Mesenteric fat pad (tissue), 1 donor: Measurements from ENCODE around the gene CRADD. TPM values are rescaled to one million over a fixed set of nuclear protein-coding genes. Genes with fewer than 3 reads are reported as not detected.

ENCODE experiments used
- DNase-seq: peaks from one replicate; pipeline ENCODE4 v3.0.0-alpha.2; 2020; ENCODE audit warnings: low spot score
- total RNA-seq: library from RNA; stranded (reverse); fragmentation: NEBNext Ultra II Directional; extraction: Animal tissue kit (Norgen Biotek cat#: 25700); gene quantifications from one replicate; pipeline ENCODE4 v1.2.1, GENCODE V29; 2021
- donor health status: DM: yes; HTN: yes; CAD: no.

The CRADD gene
- total RNA-seq, 1 donor from 2014 or later: 20.4 TPM

- DNase-seq: no peak
These were observed 7.1 kb upstream of the CRADD start for GRCh38 chr12:93670104-93670503.

- no peak for DNase-seq
These were observed 6.1 kb upstream of the CRADD start for GRCh38 chr12:93671044-93671443.

- no peak for DNase-seq
These were observed 4.1 kb upstream of the CRADD start for GRCh38 chr12:93673084-93673483.

GRCh38 chr12:93674386-93674785 is 2.8 kb upstream of the CRADD start:
- DNase-seq: no peak

GRCh38 chr12:93676408-93677194 is 574 bp upstream of the CRADD start:
- DNase-seq: no peak

GRCh38 chr12:93678779-93679178 is 1.6 kb downstream of the CRADD start:
- no peak for DNase-seq

- no peak for DNase-seq
These were observed 2.2 kb downstream of the CRADD start for GRCh38 chr12:93679308-93679925.

GRCh38 chr12:93680006-93680405 is 2.8 kb downstream of the CRADD start:
- DNase-seq: no peak

- no peak for DNase-seq
These were observed 5.7 kb downstream of the CRADD start for GRCh38 chr12:93682846-93683261.

GRCh38 chr12:93683410-93683809 is 6.2 kb downstream of the CRADD start:
- no peak for DNase-seq

GRCh38 chr12:93684716-93685115 is 7.5 kb downstream of the CRADD start:
- no peak for DNase-seq

- no peak for DNase-seq
These were observed 9.6 kb downstream of the CRADD start for GRCh38 chr12:93686572-93687356.

- DNase-seq: no peak
These were observed 12.1 kb downstream of the CRADD start for GRCh38 chr12:93689076-93689834.

- DNase-seq: no peak
These were observed 19.3 kb downstream of the CRADD start for GRCh38 chr12:93696462-93696861.

- DNase-seq: no peak
These were observed 21.3 kb downstream of the CRADD start for GRCh38 chr12:93698307-93699092.

- DNase-seq: no peak
These were observed 22.3 kb downstream of the CRADD start for GRCh38 chr12:93699271-93700145.

- DNase-seq: no peak
These were observed 25.6 kb downstream of the CRADD start for GRCh38 chr12:93702707-93703315.

- DNase-seq: no peak
These were observed 26.9 kb downstream of the CRADD start for GRCh38 chr12:93704122-93704521.

- DNase-seq: no peak
These were observed 27.4 kb downstream of the CRADD start for GRCh38 chr12:93704625-93705024.
